Stimulated activated CD4-positive, alpha-beta T cell treated with anti-CD3 and anti-CD28 coated beads, Interleukin-12 subunit alpha, Interleukin-12 subunit beta, amount 100 ng/mL, for 48 hours (primary cell): ENCODE results near the gene RUNX1.
A peak's percentile ranks its signal among the peaks of the same experiment; 100 is the strongest.
"Not testable (repeated sequence)": the region's sequence is repeated elsewhere in the genome, so short reads cannot be mapped to it uniquely, and the experiment has no call there.

Experiments used
- DNase-seq, 3 donors: peaks; one replicate each; pipeline ENCODE4 v3.0.0-alpha.2; 2020; ENCODE audit warnings: low read depth in 2 of 3, low spot score in 1 of 3

The RUNX1 gene

DNA sequence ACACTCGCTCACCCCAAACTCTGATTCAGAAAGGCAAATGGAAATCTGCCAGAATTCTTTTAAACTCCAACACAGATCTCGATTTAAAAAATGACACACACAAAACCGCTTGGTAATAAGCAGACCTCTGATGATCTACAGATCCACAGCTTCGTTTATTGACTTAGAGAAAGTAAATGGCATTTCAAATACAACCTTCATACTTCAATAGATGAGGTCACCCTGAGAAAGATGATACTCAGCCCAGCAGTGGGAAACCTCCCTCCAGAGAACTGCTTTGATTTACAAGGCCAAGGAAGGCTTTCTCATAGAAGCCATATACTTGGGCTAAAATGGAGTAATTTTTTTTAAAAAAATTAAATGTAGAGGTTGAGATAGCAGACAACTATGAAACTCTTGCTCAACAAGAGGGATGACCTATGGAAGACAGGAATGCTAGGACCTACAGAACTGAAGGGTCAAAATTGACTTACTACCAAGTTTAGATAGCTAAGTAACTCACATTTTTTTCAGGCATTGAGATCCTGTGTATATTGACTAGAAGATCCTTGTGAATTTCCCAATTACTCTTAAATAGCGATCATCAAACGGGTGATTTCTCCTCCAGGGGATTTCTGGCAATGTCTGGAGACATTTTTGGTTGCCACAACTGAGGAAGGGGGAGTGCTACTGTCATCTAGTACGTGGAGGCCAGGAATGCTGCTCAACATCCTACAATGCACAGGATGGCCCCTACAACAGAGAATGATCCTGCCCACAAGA, 236.4 kb downstream of the RUNX1 start:
- DNase-seq: no peak

DNA sequence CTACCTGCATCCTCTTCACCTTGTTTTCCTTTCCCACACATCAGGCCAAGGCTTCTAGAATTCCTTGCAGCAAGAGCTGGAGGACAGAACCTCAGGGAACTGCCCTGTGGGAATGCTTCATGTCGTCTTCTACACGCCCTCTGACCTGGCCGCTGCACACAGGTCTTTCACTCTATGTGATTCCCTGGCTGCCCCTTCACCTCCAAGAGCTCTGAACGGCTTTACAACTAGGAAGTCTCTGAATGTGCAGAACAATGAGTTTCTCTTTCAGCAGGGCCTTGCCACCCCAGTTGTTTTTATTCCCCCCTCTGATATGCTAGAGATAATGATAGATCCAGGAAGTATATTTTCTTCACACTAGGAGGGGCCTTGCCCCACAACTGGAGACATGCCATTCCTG, 237.7 kb downstream of the RUNX1 start:
- DNase-seq: no peak

DNA sequence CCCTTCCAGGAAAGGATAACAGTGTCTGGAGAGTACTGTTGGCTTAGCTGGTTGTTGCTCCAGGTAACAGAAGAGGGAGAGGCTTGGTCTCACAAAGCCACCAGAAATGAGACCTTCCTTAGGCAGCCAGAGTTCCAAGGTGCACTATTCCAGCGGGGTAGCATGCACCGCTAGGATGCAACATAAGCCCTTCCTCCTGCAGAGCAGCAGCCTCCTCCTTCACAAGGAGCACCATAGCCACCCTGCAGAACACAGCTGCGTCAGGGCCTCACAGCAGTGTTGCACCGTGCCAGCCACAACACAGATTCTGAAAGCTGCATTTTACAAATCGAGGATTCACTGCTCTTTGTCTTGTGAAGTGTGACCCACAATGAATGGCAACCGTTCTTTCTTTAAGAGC, 238.3 kb downstream of the RUNX1 start:
- no peak for DNase-seq

DNA sequence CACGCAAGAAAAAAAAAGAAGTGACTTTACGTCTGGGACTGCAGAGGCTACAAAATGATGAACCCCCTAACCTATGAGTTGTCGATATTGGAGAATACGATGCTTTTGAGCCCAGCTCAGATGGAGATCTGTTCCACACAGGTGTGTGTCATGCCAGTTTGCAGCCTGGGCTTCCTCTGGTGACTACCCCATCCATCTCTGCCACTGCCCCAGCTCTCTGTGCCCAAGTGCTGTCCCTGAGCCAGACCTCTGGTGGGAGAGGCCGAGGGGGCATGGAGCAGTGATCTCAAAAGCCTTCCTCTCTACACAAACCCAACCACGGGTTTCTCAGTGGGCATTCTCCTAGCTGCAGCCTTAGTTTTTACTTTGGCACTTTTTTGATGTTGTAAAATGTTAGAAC, 239.3 kb downstream of the RUNX1 start:
- no peak for DNase-seq

DNA sequence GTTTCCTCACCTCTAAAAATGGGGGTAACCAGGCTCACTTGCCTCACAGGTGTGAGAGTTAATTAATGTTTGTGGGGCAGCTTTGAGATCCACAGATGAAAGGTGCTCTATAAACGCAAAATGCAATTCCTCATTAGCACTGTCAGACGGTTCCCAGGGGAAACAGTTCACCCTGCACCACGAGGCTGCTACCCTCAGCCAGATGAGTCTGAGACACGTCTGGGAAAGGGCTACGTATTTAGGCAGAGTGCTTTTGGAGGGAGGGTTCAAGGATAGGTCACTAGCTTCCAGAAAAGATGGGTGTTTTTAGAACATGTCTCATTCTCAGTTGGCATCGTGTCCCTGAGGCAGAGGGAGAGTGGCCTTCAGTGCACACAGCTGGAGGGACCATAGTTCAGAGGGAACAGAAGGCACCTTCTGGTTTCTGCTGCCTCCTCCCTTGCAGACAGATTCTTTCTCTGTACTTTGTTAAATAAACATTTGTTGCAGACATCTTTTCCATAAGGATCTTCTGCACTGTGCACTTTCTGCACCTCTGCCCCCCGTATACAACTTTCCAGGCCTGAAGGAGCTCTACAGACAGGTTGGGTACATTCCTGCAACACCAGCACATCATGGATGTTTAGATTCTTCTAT, 240.4 kb downstream of the RUNX1 start:
- no peak for DNase-seq

DNA sequence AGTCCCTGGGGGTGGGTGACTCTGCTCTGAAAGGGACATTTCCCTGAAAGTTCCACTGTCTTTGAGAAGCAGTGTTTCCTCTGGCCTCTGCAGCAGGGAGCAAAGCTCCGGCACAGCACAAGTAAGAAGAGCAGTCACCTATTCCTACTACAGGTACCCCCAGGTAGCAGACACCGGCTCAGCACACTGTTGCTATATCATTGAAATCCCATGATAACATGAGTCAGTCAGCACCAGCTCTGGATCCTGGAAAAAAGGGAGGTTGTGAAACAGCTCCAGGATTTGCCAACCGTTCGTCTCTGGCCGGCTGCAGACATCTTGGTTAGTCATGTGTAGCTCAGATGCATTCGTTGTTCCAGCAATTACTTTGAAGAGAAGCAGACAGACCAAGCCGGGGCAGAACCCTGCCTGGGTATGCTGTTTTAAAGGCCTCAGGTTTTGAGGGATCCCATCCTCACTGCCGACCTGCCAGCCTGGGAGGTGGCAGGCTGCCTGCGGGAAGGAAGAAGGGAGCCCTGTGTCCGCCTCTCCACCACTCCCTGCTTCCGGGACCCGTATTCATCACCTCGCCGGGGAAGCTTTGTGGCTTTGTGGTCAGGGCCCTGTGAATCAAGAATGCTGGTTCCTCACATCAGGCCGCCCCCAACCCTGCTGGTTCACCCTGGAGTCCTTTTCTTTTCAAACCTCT, 241.1 kb downstream of the RUNX1 start:
- DNase-seq: peak; percentile 54 to 62 (median 61)

DNA sequence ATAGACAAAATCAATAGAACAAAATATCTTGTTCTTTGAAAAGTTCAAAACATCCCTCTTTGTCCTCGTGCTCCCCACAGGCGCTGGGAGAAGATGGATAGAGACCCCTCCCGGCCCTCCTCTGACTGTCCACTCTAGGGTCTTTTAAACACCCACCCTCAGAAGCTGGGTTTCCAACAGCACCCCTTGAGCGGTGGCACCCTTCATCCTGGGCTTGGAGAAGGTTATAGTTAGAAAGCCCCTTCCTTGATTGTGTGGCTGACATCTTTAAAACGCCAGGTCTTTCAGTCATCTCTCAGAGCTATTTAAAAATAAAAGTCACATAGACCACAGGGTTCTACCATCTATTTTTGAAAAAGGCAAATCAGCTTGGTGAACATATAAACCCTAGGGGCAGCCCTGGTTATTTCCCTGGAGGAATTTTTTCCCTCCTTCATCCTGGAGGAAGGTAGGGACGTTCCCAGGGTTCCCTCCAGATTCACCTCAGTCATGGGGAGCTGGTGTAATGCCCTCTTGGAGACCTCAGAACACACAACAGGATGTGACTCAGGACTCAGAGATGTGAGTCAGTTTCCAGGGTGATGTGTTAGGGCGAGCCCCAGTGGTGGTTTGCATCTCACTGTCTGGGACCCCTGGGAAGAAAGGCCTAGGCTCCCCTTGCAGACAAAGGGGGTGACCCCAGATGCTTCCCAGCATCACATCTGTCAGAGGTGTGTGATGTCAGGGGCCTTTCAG, 241.8 kb downstream of the RUNX1 start:
- DNase-seq: peak; percentile 49 to 58 (median 54)

DNA sequence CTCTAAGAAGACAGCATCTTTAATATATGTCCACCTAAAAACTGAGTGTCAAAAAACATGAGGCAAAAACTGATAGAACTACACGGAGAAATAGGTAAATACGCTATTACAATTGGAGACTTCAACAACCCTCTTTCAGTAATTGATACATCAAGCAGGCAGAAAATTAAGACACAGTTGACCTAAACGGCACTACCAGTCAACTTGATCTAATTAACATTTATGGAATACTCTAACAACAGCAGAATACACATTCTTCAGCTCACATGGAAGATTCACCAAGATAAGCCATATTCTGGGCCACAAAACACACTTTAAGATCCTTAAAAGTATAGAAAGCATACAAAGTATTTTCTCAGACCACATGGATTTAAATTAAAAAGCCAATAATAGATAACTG, 242.7 kb downstream of the RUNX1 start:
- no peak for DNase-seq

DNA sequence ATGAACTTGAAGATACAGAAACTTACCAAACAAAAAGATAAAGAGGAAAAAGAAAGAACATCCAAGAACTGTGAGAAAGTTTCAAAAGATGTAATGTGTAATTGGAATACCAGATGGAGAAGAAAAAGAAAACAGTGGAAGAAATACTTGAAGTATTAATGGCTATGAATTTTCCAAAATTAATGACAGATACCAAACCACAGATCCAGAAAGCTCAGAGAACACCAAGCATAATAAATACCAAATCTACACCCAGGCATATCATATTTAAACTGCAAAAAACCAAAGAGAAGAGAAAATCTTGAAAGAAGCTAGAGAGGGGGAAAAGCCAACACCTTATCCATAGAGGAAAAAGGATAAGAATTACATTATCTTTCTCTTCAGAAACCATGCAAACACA, 243.9 kb downstream of the RUNX1 start:
- no peak for DNase-seq

DNA sequence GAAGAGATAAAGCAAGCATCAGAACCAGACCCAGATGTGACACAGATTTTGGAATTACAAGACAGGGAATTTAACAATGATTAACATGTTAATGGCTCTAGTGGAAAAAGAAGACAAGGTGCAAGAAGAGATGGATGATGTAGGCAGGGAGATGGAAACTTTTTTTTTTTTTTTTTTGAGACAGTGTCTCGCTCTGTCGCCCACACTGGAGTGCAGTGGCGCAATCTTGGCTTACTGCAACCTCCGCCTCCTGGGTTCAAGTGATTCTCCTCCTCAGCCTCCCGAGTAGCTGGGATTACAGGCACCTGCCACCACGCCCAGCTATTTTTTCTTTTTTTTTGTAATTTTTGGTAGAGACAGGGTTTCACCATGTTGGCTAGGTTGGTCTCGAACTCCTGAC, 244.5 kb downstream of the RUNX1 start:
- not testable (repeated sequence) for DNase-seq

DNA sequence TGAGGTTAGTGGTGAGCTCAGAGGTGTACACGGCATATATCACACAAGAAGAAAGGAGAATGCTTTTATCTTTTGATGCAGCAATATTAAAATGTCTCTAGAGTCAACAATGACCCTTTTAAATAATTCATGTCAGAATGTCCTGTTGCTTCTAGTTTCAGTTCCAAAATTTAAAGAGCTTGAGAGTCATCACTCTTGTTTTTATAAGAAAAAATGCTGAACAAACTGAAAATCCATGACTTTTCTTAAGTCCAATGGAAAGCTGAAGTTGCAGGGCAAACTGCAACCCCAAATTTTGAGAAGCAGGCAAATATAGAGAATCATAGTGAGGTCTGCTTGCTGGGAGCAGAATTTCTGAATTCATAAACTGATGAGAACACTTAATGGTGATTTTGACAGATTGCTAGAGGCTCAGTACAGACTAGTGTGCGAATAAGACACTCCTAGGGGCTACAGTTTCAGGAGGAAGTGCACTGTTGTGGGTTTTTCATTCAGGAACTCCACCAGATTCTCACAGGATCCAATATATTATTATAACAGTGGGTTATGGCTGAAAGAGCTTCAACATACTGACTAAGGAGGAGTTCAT, 245.2 kb downstream of the RUNX1 start:
- DNase-seq: no peak

DNA sequence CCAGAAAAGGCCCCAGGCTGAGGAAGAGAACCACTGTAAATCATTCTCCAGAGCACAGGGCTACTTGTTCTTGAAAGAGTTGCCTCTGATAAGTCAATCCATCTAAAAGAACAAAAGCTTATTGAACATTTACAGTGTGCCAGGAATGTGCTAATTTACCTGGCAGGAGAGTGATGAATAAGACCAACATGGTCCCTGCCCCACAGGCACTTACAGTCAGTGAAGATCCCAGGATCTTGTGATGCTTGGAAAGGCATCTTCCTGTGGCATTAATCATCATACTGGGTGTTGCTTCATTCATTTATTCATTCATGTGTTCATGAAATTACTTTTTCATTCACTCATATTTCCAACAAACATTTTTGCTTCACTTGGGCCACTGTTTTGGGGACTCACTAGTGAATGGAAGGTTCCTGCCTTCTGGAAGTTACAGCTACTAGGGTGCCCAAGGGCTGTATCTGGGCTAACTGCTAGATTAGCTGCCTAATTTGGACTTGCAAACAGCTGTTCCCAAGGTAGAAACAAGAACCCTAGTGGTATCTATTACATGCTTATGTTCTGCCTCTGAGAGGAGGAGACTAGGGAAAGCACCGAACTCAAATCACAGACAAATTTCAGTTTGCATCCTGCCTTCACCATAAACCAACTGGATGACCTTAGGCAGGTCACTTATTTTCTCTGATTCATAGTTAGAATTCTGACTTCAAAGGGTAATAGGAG, 246.8 kb downstream of the RUNX1 start:
- no peak for DNase-seq

DNA sequence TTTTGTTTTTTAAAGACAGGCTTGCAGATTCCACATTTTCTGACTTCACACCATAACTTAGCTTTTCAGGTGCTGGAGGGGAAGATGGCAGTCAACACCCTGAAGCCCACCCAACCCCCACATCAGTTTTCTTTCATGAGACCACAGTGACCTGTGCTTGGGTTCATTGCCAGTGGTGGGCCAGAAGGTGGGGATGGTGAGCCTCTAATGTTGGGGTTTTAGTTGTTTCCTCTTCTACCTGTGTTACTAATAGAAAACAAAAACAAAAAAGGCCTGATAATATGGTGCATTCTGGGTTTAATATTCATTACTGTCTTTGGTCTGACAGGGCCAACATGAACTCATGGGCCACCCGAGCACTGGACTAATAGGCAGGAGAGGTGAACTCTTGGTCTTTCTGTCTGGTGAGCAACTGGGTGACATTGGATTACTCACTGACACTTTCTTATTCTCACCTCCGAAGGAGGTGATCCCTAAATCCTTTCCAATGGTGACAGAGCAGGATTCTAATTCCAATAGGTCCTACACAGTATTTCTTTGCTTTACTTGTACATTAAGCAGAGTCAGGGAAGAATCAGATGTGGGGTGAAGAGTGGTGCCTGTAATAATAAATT, 247.5 kb downstream of the RUNX1 start:
- DNase-seq: no peak

DNA sequence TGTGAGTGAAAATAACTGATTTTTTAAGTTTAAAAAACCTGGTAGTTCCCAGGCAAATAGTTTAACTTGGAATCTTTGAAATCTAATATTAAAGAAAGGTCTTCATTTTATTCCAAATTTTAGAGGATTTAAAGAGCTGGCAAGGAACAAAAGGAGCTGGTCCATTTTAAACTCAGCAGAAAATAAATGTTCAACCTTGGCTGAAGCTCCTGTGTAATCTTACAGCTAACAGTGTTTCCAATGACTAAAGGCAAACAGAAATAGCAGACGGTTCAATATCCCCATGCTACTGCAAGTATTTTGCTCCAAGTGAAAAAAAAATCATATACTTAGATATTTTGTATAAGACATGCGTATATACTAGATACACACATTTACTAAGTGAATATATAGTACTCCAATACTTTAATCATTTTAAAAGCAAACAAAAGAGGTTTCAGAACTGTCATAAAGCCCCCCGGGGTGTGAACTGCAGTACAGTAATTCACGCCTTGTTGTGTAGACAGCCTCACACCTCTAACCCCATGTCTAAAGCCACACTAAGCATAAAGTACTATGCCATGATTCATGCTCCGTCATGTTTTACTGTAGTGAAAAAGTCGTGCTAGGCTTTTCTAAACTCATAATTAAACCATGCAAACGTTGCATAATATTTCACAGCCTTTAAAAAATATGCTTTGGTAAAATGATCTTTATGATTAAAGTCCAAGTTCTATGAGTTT, 248.1 kb downstream of the RUNX1 start:
- no peak for DNase-seq

DNA sequence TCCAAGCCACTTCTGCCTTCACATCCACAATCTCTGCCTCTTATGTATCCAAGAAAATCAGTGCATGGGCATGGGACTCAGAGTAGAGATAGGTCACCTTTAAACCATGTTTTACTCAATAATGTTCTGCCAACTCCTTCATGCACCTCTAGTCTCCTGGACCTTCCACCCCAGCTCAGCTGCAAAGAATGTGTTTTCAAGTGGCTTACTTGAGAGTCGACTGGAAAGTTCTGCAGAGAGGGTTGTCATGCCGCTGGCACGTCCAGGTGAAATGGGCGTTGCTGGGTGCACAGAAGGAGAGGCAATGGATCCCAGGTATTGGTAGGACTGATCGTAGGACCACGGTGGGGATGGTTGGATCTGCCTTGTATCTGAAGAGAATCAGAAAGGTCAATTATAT, 250.0 kb downstream of the RUNX1 start:
- no peak for DNase-seq

DNA sequence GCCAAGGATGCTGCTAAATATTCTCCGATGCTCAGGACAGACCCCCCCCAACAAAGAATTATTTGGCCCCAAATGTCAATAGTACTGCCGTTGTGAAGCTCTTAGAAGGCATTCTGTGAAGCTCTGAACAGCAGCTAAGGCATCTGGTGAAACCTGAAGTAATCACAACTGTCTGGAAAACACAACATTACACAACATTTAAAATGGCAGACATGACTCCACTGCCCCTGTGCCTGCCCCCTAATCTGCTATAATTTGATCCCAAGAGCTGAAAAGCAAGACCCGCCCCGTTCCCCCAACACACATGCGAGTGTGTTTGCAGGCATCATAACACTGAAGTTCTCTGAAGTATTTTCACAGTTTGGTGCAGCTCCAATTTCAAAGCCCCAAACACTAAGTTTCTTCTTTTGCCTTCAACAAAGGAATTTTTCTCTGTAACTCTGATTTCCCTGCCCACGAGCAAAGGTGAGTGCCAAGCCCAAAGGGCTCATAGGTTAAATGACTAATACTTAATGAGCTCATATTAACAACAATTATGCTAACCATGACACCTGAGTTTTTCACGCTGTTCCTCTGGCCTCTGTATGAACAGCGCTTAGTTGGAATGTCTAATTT, 251.1 kb downstream of the RUNX1 start:
- no peak for DNase-seq

DNA sequence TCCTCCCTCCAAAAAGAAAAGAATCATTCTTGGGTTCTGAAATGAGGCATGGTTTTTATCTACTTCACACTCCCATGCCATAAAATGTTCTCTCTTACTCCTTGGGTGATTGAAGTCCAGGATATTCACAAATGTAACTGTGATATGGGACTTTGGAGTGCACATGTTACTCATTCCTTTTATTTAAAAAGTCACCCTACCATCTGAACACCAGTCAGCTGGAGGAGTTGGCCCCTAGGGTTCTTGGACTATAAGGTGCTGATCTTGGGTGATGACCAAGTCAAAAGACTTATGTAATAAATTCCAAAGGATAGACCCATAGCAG, 251.9 kb downstream of the RUNX1 start:
- DNase-seq: no peak

DNA sequence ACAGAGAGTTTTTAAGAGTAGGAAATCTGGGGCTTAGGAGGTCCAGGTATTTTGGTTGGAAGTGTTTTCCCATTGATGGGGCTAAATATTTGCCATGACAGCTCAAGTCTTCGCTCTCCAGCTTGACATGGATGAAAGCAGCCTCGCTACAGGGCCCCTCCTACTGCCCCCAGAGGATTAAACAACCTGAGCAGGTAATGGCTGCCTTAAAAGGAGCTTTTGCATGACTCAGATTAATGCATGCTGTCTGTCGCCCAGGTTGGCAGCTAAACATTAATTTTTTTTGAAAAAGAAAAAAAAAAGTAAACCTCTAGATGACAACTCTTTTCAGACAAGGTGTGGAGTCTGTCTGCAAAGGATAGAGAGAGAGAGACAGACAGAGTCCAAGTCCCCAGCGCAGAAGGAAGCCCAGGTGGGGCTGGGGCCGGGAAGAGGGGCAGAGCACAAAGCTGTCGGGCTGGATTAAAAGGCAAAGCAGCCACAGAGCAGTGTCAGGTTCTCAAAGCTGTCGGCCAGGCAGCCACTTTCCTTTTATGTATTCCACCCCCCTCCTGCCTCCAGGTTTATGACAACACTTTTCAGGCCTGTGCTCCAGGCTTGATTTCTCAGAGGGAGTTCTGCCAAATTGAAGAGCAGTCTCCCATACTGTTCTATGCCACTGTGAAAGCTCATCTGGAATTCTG, 252.4 kb downstream of the RUNX1 start:
- DNase-seq: no peak
